GM23248 (cell line): ENCODE measurements around the gene KAZN. TPM values are rescaled to one million over a fixed set of nuclear protein-coding genes. Genes with fewer than 3 reads are reported as not detected.

Experiments
- DNase-seq: peaks from one replicate; pipeline ENCODE4 v3.0.0-alpha.2; 2015
- H2AFZ ChIP-seq: fragments of 200-600 bp; sonication (generic); 2 replicates; pipeline ENCODE4 v1.6.1; 2016; ENCODE audit warnings: antibody characterized with exemption
- H3F3A ChIP-seq: fragments of 200-600 bp; sonication (generic); 2 replicates; pipeline ENCODE4 v1.6.1; 2016; ENCODE audit warnings: mild to moderate bottlenecking, antibody characterized with exemption, mixed run types; ENCODE audit not compliant: insufficient read depth
- H3K27ac ChIP-seq: fragments of 200-600 bp; sonication (generic); 2 replicates; pipeline ENCODE4 v1.5.1; 2016; ENCODE audit warnings: mild to moderate bottlenecking
- H3K27me3 ChIP-seq: fragments of 200-600 bp; sonication (generic); replicated peaks from 2 replicates; pipeline ENCODE4 v1.6.1; 2016; ENCODE audit warnings: mild to moderate bottlenecking; ENCODE audit not compliant: insufficient read depth
- H3K36me3 ChIP-seq: fragments of 200-600 bp; sonication (generic); 2 replicates; pipeline ENCODE4 v1.6.1; 2016; ENCODE audit warnings: low read depth, mild to moderate bottlenecking
- H3K4me1 ChIP-seq: fragments of 200-600 bp; sonication (generic); 2 replicates; pipeline ENCODE4 v1.6.1; 2016; ENCODE audit warnings: mild to moderate bottlenecking; ENCODE audit not compliant: insufficient read depth
- H3K4me2 ChIP-seq: fragments of 200-600 bp; sonication (generic); one replicate; pipeline ENCODE4 v1.6.1; 2016; ENCODE audit warnings: mild to moderate bottlenecking; ENCODE audit not compliant: unreplicated experiment
- H3K4me3 ChIP-seq: fragments of 200-600 bp; sonication (generic); 2 replicates; pipeline ENCODE4 v1.5.1; 2016; ENCODE audit warnings: mild to moderate bottlenecking
- H3K79me2 ChIP-seq: fragments of 200-600 bp; sonication (generic); 2 replicates; pipeline ENCODE4 v1.6.1; 2016; ENCODE audit warnings: mild to moderate bottlenecking; ENCODE audit not compliant: insufficient read depth
- H3K9ac ChIP-seq: fragments of 200-600 bp; sonication (generic); 2 replicates; pipeline ENCODE4 v1.6.1; 2016; ENCODE audit warnings: mild to moderate bottlenecking
- H3K9me2 ChIP-seq: fragments of 200-600 bp; sonication (generic); 2 replicates; pipeline ENCODE4 v1.6.1; 2016; ENCODE audit warnings: mixed run types, mild to moderate bottlenecking, moderate library complexity; ENCODE audit not compliant: insufficient read depth
- H3K9me3 ChIP-seq: fragments of 200-600 bp; sonication (generic); one replicate; pipeline ENCODE4 v1.6.1; 2017; ENCODE audit warnings: low read depth
- H4K20me1 ChIP-seq: fragments of 200-600 bp; sonication (generic); 2 replicates; pipeline ENCODE4 v1.6.0; 2016; ENCODE audit not compliant: insufficient read depth
- EZH2 ChIP-seq: fragments of 200-600 bp; sonication (generic); IDR thresholded peaks from 2 replicates; pipeline ENCODE4 v1.6.1; 2018; ENCODE audit warnings: antibody characterized with exemption, mild to moderate bottlenecking; ENCODE audit not compliant: insufficient read depth, poor library complexity, severe bottlenecking
- EZH2phosphoT487 ChIP-seq: fragments of 200-600 bp; sonication (generic); IDR thresholded peaks from 2 replicates; pipeline ENCODE4 v1.6.1; 2018; ENCODE audit warnings: antibody characterized with exemption, moderate library complexity, mild to moderate bottlenecking, low read depth; ENCODE audit not compliant: insufficient read depth
- WGBS, 2 experiments: methylation state at CpG; one replicate each; pipeline ENCODE4 v1.1.6; 2015 to 2017; ENCODE audit warnings: low lambda C conversion rate in 2 of 2, low coverage in 1 of 2; ENCODE audit errors: missing lambda C conversion rate in 2 of 2; 5-methylcytosine and 5-hydroxymethylcytosine counted together
- in situ Hi-C: fragments of 300-500 bp; cut with MboI; formaldehyde crosslinking; loops from 2 replicates; pipeline ENCODE4 v1.15.0; 2020
- polyA plus RNA-seq: library from polyadenylated mRNA; unstranded; fragments of >200 nt; fragmentation: Nextera tagmentation; extraction: Ambion mirVana; gene quantifications from 2 replicates; pipeline ENCODE4 v1.2.1, GENCODE V29; 2016
- total RNA-seq: library from RNA; depleted of rRNA; stranded (reverse); fragments of >200 nt; shearing (Covaris generic); gene quantifications from 2 replicates; pipeline ENCODE4 v1.2.3, GENCODE V29; 2014

Gene KAZN
- total and polyA plus RNA-seq, 2 experiments from 2014 or later, result 4.9 to 7.2 TPM

- Histone ChIP-seq H3K27ac (no peak overlapping the region), H3K9me3 (no peaks in the 10 kb centered on the region), H3F3A (no peaks in the 10 kb centered on the region), H3K79me2 (no peaks in the 10 kb centered on the region), H3K36me3 (no peaks in the 10 kb centered on the region), H2AFZ (no peak overlapping the region), H3K4me3 (no peak overlapping the region), H4K20me1 (no peaks in the 10 kb centered on the region), H3K9ac (no peak overlapping the region), H3K27me3 (no peaks in the 10 kb centered on the region), H3K4me2 (no peak overlapping the region), H3K4me1 (no peaks in the 10 kb centered on the region), H3K9me2 (no peaks in the 10 kb centered on the region)
- TF ChIP-seq EZH2phosphoT487 (no peak), EZH2 (no peak)
- in situ Hi-C loops, result no loop called here
- no peak for DNase-seq
These were observed 22.5 kb downstream of the KAZN start for GRCh38 chr1:14620941-14621340.

- Histone ChIP-seq H3K27me3 (no peaks in the 10 kb centered on the region), H3K9me2 (no peaks in the 10 kb centered on the region), H3K9ac (no peak overlapping the region), H3K4me3 (no peak overlapping the region), H3F3A (no peaks in the 10 kb centered on the region), H3K4me2 (no peak overlapping the region), H3K4me1 (no peaks in the 10 kb centered on the region), H2AFZ (no peak overlapping the region), H3K27ac (no peak overlapping the region), H3K36me3 (no peaks in the 10 kb centered on the region), H3K79me2 (no peaks in the 10 kb centered on the region), H4K20me1 (no peaks in the 10 kb centered on the region), H3K9me3 (no peaks in the 10 kb centered on the region)
- WGBS, 2 experiments, result 77 to 80% methylated on average over 2 of the region's 2 CpGs
- TF ChIP-seq EZH2, result no peak
- no peak for TF ChIP-seq EZH2phosphoT487
- in situ Hi-C loops, result no loop called here
- no peak for DNase-seq
These were observed 24.6 kb downstream of the KAZN start for GRCh38 chr1:14623090-14623489.

- Histone ChIP-seq H3K4me1 (no peaks in the 10 kb centered on the region), H3K27ac (no peak overlapping the region), H3K36me3 (no peaks in the 10 kb centered on the region), H3K9me3 (no peaks in the 10 kb centered on the region), H3K9ac (no peak overlapping the region), H3F3A (no peaks in the 10 kb centered on the region), H3K27me3 (no peaks in the 10 kb centered on the region), H3K79me2 (no peaks in the 10 kb centered on the region), H3K9me2 (no peaks in the 10 kb centered on the region), H4K20me1 (no peaks in the 10 kb centered on the region), H3K4me3 (no peak overlapping the region), H2AFZ (no peak overlapping the region), H3K4me2 (no peak overlapping the region)
- no peak for TF ChIP-seq EZH2phosphoT487
- no peak for TF ChIP-seq EZH2
- DNase-seq, result no peak
- WGBS, 2 experiments, result 88 to 90% methylated on average over 7 of the region's 7 CpGs
- in situ Hi-C loops, result no loop called here
These were observed 26.5 kb downstream of the KAZN start for GRCh38 chr1:14624941-14625340.

GRCh38 chr1:14625572-14625971, 27.1 kb downstream of the KAZN start:
- no peak overlapping the region for H3K9ac ChIP-seq
- no peaks in the 10 kb centered on the region for H3F3A ChIP-seq
- in situ Hi-C loops, result no loop called here
- no peak overlapping the region for H3K27ac ChIP-seq
- no peaks in the 10 kb centered on the region for H3K9me2 ChIP-seq
- H3K9me3 ChIP-seq, result no peaks in the 10 kb centered on the region
- no peaks in the 10 kb centered on the region for H3K36me3 ChIP-seq
- no peak overlapping the region for H3K4me2 ChIP-seq
- no peak overlapping the region for H3K4me3 ChIP-seq
- no peaks in the 10 kb centered on the region for H3K4me1 ChIP-seq
- no peaks in the 10 kb centered on the region for H3K27me3 ChIP-seq
- no peak for TF ChIP-seq EZH2
- no peak for TF ChIP-seq EZH2phosphoT487
- no peak for DNase-seq
- H2AFZ ChIP-seq, result no peak overlapping the region
- H3K79me2 ChIP-seq, result no peaks in the 10 kb centered on the region
- H4K20me1 ChIP-seq, result no peaks in the 10 kb centered on the region
- WGBS, 2 experiments, result 74 to 75% methylated on average over 11 of the region's 11 CpGs

- no peak overlapping the region for H3K4me3 ChIP-seq
- no peaks in the 10 kb centered on the region for H3K36me3 ChIP-seq
- no peak overlapping the region for H3K27ac ChIP-seq
- no peaks in the 10 kb centered on the region for H3K4me1 ChIP-seq
- H3F3A ChIP-seq, result no peaks in the 10 kb centered on the region
- no peak for DNase-seq
- H3K9me3 ChIP-seq, result no peaks in the 10 kb centered on the region
- H3K4me2 ChIP-seq, result no peak overlapping the region
- TF ChIP-seq EZH2 (no peak), EZH2phosphoT487 (no peak)
- H3K9me2 ChIP-seq, result no peaks in the 10 kb centered on the region
- no peaks in the 10 kb centered on the region for H3K79me2 ChIP-seq
- H3K9ac ChIP-seq, result no peak overlapping the region
- WGBS, 2 experiments, result 80 to 88% methylated on average over 5 of the region's 5 CpGs
- in situ Hi-C loops, result no loop called here
- no peaks in the 10 kb centered on the region for H4K20me1 ChIP-seq
- H2AFZ ChIP-seq, result no peak overlapping the region
- no peaks in the 10 kb centered on the region for H3K27me3 ChIP-seq
These were observed 27.5 kb downstream of the KAZN start for GRCh38 chr1:14625996-14626395.
